GM12865 (cell line): ENCODE results near the gene ATRX.

ENCODE experiments used
- DNase-seq: peaks from one replicate; pipeline ENCODE4 v3.0.0; 2010; ENCODE audit warnings: low read depth
- H3K4me3 ChIP-seq: 2 replicates; pipeline ENCODE4 v1.5.1; 2011; ENCODE audit warnings: mild to moderate bottlenecking, low read depth, low read length, control low read depth
- TF ChIP-seq, protein P1 (sequence below): IDR thresholded peaks from 2 replicates; pipeline ENCODE4 v1.5.1; 2011; ENCODE audit warnings: low read length, control low read depth, low read depth, inconsistent platforms; ENCODE audit not compliant: insufficient read depth; ENCODE audit errors: missing control alignments

ATRX gene

DNA sequence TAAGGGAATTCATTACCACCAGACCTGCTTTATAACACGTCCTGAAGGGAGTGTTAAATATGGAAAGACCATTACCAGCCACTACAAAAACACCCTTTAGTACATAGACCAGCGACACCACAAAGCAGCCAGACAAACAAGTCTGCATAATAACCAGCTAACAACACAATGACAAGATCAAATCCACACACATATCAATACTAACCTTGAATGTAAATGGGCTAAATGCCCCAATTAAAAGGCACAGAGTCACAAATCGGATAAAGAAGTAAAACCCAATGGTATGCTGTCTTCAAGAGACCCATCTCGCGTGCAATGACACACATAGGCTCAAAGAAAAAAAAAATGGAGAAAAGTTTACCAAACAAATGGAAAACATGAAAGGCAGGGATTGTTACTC is 302.0 kb downstream of the ATRX start:
- TF ChIP-seq, protein P1, sequence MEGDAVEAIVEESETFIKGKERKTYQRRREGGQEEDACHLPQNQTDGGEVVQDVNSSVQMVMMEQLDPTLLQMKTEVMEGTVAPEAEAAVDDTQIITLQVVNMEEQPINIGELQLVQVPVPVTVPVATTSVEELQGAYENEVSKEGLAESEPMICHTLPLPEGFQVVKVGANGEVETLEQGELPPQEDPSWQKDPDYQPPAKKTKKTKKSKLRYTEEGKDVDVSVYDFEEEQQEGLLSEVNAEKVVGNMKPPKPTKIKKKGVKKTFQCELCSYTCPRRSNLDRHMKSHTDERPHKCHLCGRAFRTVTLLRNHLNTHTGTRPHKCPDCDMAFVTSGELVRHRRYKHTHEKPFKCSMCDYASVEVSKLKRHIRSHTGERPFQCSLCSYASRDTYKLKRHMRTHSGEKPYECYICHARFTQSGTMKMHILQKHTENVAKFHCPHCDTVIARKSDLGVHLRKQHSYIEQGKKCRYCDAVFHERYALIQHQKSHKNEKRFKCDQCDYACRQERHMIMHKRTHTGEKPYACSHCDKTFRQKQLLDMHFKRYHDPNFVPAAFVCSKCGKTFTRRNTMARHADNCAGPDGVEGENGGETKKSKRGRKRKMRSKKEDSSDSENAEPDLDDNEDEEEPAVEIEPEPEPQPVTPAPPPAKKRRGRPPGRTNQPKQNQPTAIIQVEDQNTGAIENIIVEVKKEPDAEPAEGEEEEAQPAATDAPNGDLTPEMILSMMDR: no peak
- no peak for DNase-seq
- no peak overlapping the region for H3K4me3 ChIP-seq

- H3K4me3 ChIP-seq: no peak overlapping the region
- DNase-seq: no peak
- TF ChIP-seq, protein P1: no peak
Measured at GRCh38 chrX:77455437-77455836, 330.6 kb downstream of the ATRX start.
